Measurements from ENCODE around the gene PPP1R14C. TPM values are rescaled to one million over a fixed set of nuclear protein-coding genes. Genes with fewer than 3 reads are reported as not detected.

The PPP1R14C gene
- total RNA-seq, 1 donor from 2014 or later: 0.27 TPM

- intact Hi-C loops (cut with DNase I): no loop called here
- ATAC-seq (no peak), DNase-seq (ENCODE audit: low spot score) (no peak)
Measured at GRCh38 chr6:150275489-150275888, 132.6 kb downstream of the PPP1R14C start.

GRCh38 chr6:150276168-150276936 is 133.5 kb downstream of the PPP1R14C start:
- DNase-seq (ENCODE audit: low spot score): no peak
- ATAC-seq: no peak
- intact Hi-C loops (cut with DNase I): no loop called here

GRCh38 chr6:150276937-150277742 is 134.3 kb downstream of the PPP1R14C start:
- intact Hi-C loops (cut with DNase I): no loop called here
- DNase-seq (ENCODE audit: low spot score): no peak
- no peak for ATAC-seq

- intact Hi-C loops (cut with DNase I): no loop called here
- DNase-seq (ENCODE audit: low spot score): no peak
- no peak for ATAC-seq
Measured at GRCh38 chr6:150279533-150279932, 136.7 kb downstream of the PPP1R14C start.

- no peak for ATAC-seq
- DNase-seq (ENCODE audit: low spot score): no peak
- intact Hi-C loops (cut with DNase I): no loop called here
Measured at GRCh38 chr6:150280703-150281102, 137.9 kb downstream of the PPP1R14C start.

- intact Hi-C loops (cut with DNase I): no loop called here
- ATAC-seq: no peak
- DNase-seq (ENCODE audit: low spot score): no peak
Measured at GRCh38 chr6:150281767-150282166, 138.9 kb downstream of the PPP1R14C start.

- DNase-seq (ENCODE audit: low spot score) (no peak), ATAC-seq (no peak)
- intact Hi-C loops (cut with DNase I): no loop called here
Measured at GRCh38 chr6:150282806-150283205, 140.0 kb downstream of the PPP1R14C start.

GRCh38 chr6:150286460-150286859 is 143.6 kb downstream of the PPP1R14C start:
- DNase-seq (ENCODE audit: low spot score) (no peak), ATAC-seq (no peak)
- intact Hi-C loops (cut with DNase I): no loop called here

GRCh38 chr6:150286912-150287311 is 144.1 kb downstream of the PPP1R14C start:
- ATAC-seq: no peak
- intact Hi-C loops (cut with DNase I): no loop called here

GRCh38 chr6:150288456-150288855 is 145.6 kb downstream of the PPP1R14C start:
- intact Hi-C loops (cut with DNase I): no loop called here
- DNase-seq (ENCODE audit: low spot score) (no peak), ATAC-seq (no peak)

More at GRCh38 chr6:150286912-150287311, 144.1 kb downstream of the PPP1R14C start:
- no peak for DNase-seq (ENCODE audit: low spot score)

GRCh38 chr6:150289454-150290071 is 146.7 kb downstream of the PPP1R14C start:
- intact Hi-C loops (cut with DNase I): no loop called here
- ATAC-seq (no peak), DNase-seq (ENCODE audit: low spot score) (no peak)

GRCh38 chr6:150290429-150290828 is 147.6 kb downstream of the PPP1R14C start:
- no peak for DNase-seq (ENCODE audit: low spot score)
- intact Hi-C loops (cut with DNase I): no loop called here
- ATAC-seq: no peak

GRCh38 chr6:150291968-150292710 is 149.3 kb downstream of the PPP1R14C start:
- no peak for DNase-seq (ENCODE audit: low spot score)
- intact Hi-C loops (cut with DNase I): no loop called here
- no peak for ATAC-seq

GRCh38 chr6:150293019-150293418 is 150.2 kb downstream of the PPP1R14C start:
- intact Hi-C loops (cut with DNase I): no loop called here
- ATAC-seq (no peak), DNase-seq (ENCODE audit: low spot score) (no peak)

GRCh38 chr6:150293423-150294173 is 150.8 kb downstream of the PPP1R14C start:
- ATAC-seq (no peak), DNase-seq (ENCODE audit: low spot score) (no peak)
- intact Hi-C loops (cut with DNase I): no loop called here

- DNase-seq (ENCODE audit: low spot score) (no peak), ATAC-seq (no peak)
- intact Hi-C loops (cut with DNase I): no loop called here
Measured at GRCh38 chr6:150296890-150297289, 154.0 kb downstream of the PPP1R14C start.

- peak; percentile 58 for ATAC-seq
- intact Hi-C loops (cut with DNase I): no loop called here
Measured at GRCh38 chr6:150297327-150298029, 154.6 kb downstream of the PPP1R14C start.

GRCh38 chr6:150298030-150298380 is 155.2 kb downstream of the PPP1R14C start:
- DNase-seq (ENCODE audit: low spot score) (no peak), ATAC-seq (no peak)
- intact Hi-C loops (cut with DNase I): no loop called here

More at GRCh38 chr6:150297327-150298029, 154.6 kb downstream of the PPP1R14C start:
- DNase-seq (ENCODE audit: low spot score): no peak

Measured in sciatic nerve (tissue), 2 donors.